NCI-H2081 treated with DMSO at 0.1 percent for 48 hours (cell line): Measurements from ENCODE around the gene HK2.
"Not testable (repeated sequence)": the region's sequence is repeated elsewhere in the genome, so short reads cannot be mapped to it uniquely, and the experiment has no call there.

Experiments
- DNase-seq: peaks from one replicate; lab custom pipeline; 2025; lab: John Stamatoyannopoulos, UW

The HK2 gene

DNA sequence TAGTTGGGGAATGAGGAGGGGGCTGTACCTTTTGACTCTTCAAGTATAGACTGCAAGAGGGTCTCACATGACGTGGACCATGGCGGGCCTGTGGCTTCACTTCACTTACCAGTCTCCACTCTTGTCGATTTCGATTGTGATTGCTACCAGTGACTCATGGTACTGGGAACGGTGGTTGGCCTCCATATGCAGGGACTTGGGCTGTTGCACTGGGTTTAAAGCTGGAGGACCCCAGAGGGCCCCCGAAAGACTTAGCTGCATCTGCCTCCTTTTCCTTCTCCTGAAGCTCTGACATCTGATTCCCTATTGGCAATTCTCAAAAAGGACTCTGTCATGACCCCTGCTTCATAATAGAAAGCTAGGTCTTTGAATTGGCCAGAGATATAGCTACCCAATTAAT is 43.4 kb downstream of the HK2 start:
- DNase-seq, result no peak

DNA sequence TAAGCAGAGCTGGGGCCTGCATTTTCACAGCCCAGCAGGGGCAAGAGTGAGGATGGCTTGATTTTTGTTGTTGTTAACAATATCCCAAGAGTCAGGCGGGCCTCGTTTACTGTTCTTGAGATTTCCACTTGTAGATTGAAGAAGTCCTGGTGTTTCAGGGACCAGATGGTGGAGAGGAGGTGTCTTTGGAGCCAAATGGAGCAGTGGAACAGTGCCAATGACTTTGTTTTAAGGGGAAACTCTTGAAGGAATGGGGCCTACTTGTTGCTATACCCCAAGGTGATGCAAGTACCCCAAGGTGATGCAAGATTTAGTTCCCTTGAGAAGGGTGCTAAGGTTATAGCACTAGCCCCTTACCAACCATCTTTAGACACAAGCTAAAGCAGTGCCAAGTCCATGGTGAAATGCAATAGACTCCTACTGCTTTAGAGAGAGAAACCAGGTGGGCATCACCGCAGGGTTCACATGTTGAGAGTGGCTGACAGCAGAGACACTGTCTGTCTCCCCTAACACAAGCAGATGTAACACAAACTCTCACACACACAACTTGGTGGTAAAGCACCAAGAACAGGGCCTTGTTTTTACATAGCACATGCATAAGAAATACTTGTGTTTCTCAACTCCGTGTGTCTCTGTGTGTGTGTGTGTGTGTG is 44.0 kb downstream of the HK2 start:
- no peak for DNase-seq

DNA sequence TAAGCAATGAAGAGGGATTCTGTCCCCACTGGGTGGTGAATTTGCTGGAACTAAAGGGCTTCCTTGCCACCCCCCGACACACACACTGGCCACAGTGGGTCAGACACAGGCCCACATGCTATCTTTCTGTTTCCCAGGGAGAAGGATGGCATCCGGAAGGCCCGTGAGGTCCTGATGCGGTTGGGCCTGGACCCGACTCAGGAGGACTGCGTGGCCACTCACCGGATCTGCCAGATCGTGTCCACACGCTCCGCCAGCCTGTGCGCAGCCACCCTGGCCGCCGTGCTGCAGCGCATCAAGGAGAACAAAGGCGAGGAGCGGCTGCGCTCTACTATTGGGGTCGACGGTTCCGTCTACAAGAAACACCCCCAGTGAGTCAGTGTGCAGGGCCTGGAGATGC is 44.6 kb downstream of the HK2 start:
- DNase-seq, result no peak

DNA sequence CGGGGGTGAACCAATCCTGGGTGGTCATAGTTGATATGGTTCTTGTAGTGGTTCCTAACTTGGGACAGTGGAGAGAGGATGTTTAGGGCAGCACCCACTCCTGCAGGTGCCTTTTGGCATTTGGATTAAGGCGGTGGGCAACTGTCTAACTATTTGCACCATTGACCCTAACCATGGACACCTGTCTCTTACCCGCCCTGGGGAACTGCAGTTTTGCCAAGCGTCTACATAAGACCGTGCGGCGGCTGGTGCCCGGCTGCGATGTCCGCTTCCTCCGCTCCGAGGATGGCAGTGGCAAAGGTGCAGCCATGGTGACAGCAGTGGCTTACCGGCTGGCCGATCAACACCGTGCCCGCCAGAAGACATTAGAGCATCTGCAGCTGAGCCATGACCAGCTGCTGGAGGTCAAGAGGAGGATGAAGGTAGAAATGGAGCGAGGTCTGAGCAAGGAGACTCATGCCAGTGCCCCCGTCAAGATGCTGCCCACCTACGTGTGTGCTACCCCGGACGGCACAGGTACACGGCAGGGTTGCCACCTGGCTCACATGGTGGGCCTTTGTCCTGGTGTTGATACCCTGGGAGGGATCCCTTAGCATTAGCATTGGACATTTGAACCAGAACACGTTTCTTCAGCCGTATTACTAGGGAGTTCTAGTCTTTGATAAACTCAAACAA is 46.3 kb downstream of the HK2 start:
- DNase-seq, result no peak

DNA sequence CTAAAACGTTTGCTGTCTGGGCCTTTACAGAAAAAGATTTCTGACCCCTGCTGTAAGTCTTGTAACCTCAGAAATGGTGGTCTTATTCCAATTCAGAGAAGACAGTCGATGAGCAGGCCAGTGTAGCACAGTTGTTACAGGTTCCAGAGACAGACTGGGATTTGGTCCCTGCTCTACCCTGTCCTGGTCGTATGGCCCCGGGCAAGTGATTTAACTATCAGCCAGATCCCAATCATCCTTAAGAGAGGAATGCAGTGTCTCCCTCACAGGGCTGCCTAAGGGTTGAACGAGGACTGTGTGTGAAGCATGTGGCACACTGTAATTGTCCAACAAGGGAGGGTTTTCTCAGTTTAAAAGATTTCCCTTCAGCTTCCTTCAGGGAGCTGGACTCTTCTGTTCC is 47.2 kb downstream of the HK2 start:
- DNase-seq, result no peak

DNA sequence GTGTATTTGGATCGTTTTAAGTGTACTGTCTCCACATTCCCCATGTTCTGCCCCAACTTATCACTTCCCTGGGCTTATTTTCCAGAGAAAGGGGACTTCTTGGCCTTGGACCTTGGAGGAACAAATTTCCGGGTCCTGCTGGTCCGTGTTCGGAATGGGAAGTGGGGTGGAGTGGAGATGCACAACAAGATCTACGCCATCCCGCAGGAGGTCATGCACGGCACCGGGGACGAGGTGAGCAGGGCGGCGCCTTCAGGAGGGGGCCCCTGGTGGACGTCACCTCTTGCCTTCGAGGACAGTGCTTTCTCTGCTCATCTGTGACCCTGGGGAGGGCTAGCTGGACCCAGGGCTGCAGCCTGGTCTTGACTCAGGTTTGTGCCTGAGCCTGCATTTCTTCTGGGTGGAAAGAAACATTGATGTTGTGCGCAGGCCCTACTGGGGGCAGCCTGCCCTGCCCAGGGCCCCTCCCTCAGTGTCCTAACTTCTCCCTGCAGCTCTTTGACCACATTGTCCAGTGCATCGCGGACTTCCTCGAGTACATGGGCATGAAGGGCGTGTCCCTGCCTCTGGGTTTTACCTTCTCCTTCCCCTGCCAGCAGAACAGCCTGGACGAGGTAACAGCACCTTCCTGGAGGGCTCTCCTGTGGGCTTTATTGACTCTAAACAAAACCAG is 47.8 kb downstream of the HK2 start:
- no peak for DNase-seq

DNA sequence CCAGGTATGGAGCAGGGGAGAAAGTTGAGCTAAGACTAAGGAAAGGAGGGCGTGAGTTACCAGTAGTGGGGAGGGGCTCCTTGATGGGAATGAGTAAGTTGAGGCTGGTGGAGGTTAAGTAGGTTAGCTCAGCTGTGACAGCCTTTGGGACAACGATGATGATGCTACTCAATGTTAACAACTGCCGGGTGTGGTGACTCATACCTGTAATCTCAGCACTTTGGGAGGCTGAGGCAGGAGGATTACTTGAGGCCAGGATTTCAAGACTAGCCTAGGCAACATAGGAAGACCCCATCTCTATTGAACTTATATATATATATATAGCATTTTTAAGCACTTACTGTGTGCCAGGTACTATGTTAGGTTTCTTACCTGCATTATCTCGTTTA is 48.4 kb downstream of the HK2 start:
- no peak for DNase-seq

DNA sequence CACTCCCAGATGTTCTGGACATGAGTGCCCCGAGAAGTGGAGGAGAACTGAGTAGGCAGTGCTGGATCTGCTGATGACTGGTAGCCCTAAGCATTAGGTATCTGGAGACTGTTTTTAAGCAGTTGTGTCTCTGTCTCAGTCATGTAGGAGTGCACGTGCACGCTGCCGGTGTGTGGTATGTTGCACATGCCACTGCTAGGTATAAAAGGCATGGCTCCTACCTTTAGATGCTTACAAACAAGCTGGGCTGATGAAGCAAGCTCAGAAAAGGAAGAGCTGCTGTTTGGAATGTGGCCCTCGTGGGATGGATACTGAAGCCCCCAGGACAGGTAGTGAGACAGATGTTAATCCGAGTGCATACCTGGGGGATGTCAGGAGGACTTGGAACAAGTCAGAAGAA is 49.1 kb downstream of the HK2 start:
- no peak for DNase-seq

DNA sequence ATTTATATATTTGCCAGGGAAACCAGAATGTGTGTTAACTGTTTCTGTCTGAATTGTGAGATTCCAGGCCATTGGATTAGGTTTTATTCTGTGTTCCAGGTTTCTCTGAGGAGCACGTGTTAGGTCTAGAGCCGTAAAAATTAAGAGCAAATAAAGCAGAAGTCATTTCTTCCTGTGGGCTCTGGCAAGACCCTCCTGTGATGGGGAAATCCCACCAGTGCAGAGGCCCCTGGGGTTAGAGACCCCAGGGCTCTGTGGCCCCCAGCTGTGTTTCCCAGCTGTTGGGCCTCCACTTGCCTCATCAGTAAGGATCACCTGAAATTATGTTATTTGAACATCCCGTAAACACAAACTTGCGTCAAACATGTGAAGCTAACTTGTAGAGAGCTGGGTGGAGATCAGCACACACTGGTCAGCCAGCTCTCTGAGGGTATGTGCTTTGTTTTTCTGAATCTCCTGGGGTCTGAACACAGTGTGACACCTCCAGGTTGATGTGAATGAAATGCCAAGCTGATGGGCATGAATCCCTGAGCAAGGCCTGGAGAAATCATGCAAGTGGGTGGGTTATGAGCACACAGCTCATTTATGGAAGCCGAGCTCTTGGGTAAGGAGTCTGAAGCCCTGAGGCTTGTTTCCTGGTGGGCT is 50.3 kb downstream of the HK2 start:
- DNase-seq, result no peak

DNA sequence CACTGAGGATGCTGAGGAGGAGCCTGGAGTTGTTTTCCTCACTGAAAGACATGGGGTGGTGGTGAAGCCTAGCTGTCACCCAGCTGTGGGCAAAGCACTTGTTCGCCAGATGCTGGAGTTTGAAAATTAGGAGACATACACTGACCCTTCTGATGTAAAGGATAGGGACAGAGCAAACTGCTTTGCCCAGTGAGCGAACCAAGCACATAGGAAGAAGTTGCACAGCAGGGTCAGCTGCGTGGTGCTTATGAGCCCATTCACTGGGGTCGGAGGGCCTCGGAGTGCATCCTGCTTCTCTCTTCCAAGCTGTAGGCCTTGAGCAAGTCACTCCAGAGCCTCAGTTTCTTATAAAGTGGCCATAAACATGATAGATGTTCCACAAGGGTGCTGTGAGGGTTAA is 50.9 kb downstream of the HK2 start:
- DNase-seq, result no peak

DNA sequence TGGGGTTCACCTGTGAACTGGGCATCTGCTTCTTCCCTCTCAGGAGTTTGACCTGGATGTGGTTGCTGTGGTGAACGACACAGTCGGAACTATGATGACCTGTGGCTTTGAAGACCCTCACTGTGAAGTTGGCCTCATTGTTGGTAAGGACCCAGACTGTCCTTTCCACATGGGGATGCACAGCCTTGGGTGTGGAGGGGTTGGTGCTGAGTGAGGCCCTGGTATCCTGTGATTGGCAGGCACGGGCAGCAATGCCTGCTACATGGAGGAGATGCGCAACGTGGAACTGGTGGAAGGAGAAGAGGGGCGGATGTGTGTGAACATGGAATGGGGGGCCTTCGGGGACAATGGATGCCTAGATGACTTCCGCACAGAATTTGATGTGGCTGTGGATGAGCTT is 52.3 kb downstream of the HK2 start:
- no peak for DNase-seq

DNA sequence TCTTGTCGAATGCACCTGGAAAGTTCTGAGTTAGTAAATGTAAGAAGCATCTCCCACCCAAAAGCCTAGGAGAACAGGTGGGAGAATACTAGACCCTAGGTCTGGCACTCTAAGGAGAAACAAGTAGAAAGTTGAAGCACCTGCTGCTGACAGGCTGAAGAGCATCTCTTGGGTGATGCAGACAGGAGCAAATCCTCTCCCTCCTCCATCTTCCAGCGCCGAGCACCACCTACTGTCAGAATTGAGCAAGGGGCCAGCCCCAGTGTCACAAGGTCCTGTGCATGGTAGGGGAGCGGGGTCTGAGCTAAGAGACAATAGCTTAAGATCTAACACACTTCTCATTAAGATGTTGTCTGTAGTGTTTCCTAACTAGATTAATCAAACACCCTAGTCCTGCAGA is 52.9 kb downstream of the HK2 start:
- DNase-seq, result no peak

DNA sequence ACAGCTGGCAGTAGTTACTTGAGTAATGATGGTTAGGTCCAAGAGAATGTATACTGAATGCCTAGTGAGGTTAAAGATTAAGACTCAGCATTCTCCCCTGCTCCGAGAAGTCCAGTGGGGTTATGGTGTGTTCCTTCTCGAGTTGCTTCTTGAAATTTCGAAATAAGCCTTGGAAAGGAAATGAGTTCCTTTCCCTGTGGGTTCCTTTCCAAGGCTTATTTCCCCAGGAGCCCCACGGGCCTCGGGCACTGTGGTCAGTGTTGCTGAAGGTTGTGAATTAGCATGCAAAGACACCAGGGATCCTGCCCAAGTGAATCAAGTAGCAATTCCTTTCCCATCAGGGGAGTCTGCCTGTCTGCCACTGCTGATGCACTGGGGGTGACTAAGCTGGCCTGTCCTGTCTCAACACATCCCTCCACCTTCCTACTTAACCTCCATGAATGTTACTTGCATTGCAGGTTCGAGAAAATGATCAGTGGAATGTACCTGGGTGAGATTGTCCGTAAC is 53.6 kb downstream of the HK2 start:
- no peak for DNase-seq

DNA sequence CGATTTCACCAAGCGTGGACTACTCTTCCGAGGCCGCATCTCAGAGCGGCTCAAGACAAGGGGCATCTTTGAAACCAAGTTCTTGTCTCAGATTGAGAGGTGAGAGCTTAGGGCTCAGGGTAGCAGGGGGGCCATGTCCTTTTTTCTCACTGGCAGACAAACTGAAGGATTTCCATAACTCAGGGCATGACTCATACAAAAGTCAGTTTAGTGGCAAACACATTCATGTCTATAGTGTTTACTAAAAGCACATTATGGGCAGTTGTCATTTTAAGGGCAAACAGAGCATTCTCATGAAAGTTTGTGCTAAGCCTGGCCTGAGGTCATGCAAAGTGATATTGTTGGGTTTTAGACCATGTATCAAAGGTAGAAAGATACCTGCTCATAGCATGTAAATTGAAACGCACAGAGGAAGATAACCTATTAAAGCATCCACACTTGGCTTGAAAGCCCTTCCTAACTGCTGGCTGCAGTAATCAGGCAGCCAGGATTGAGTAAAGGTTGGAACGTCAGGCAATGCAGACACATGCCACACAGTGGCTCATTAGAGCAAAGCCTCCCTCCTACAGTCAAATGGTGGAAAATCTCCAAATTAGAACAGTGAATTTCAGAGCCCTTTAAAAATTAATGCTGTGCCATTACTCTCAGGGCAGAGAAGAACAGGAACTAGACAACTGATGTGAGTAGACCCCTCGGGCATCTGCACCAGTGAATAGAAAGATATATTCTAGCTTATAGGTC is 54.2 kb downstream of the HK2 start:
- DNase-seq, result no peak

DNA sequence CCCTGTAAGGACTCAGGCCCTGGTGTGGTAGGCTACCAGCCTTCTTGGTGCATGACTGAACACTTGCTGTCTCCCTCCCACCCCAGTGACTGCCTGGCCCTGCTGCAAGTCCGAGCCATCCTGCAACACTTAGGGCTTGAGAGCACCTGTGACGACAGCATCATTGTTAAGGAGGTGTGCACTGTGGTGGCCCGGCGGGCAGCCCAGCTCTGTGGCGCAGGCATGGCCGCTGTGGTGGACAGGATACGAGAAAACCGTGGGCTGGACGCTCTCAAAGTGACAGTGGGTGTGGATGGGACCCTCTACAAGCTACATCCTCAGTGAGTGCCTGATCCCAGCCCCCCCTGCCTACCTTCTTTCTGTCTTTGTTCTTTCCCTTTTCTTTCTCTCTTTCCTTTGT is 55.2 kb downstream of the HK2 start:
- DNase-seq, result no peak

DNA sequence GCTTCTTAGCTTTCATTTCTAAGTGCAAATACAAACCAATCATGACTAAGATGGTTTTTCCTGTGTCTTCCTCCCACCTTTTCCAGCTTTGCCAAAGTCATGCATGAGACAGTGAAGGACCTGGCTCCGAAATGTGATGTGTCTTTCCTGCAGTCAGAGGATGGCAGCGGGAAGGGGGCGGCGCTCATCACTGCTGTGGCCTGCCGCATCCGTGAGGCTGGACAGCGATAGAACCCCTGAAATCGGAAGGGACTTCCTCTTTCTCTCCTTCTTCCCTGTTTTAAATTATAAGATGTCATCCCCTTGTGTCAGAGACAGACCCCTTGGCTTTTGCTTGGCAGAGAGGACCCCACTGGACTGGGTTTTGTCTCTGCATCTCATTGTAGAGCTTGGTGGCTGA is 56.8 kb downstream of the HK2 start:
- no peak for DNase-seq

DNA sequence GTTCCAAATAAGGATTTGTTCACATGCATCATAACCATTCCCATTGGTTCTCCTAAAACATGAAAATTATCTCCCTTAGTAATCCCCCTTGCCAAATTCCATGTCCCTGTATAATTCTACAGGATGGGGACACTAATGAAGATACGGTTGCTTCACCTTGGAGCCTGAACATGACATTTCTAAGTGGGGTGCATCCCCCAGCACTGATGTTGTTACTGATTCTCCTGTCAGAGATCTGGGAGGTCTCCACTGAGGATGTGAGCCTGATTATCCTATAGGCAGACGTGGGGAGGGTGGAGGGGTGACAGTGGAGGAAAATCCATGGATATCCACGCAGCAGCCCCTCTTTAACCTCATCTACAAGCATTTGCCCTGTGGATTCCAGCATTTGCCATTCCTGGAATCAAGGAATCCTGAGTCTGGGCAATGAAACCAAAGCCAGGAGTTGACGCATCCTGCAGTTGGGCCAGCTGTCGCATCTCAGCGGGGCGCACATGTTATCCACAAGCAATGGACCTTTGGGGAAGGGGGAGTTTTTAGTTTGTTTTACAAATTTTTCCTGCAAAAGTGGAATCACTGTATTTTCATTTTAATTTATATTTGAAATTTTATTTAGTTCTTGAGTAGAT is 57.3 kb downstream of the HK2 start:
- no peak for DNase-seq

DNA sequence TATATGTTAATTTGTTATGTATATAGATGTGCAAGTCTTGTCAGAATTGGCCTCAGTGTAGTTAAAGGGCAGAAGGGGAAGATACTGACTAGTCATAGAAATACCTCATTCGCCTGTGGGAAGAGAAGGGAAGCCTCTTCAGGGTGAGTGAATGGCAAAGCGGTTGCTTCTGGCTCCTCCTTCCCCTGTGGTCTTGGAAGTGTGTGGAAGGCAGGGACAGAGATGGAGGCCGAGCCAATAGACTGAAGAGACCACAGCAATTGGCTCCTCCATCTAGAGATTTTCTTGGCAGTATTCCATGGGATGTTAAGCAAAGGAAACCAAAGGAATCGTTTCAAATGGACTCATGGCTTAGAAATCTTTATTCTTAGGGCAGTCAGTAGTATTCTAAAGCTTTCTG is 57.9 kb downstream of the HK2 start:
- DNase-seq, result not testable (repeated sequence)

DNA sequence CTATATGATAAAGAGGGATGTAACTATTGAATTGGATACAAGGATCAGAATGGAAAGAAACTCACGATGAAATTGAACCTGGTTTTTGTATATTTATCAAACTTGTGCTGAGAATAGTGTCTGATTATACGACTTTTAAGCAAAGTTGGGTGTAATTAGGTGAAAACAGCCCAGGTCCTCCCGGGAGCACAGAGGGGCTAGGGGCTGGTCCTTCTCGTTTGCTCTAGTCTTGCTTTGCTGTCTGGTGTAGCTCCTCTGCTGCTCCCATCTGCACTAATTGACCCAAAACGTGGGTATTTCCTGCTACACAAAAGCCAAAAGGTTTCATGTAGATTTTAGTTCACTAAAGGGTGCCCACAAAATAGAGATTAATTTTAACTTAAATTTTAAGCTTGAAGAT is 58.7 kb downstream of the HK2 start:
- no peak for DNase-seq

DNA sequence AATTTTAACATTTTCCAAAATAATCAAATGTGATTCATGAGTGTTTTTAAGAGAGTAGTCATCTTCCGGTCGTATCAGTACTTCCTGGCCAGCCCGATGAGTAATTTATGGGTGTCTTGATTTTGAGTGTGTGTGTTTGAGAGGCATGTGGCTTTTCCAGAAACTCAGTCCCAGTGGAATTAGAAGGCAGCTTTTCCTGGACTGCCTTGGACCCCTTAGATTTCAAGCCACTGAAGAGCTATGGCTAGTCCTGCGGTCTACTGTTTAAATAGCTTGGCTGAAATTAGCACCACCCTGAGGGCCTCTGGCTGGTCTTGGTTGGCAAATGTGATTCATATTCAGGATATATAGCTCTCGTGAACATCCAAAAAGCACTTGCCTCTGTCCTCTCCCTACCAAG is 59.4 kb downstream of the HK2 start:
- DNase-seq, result no peak

DNA sequence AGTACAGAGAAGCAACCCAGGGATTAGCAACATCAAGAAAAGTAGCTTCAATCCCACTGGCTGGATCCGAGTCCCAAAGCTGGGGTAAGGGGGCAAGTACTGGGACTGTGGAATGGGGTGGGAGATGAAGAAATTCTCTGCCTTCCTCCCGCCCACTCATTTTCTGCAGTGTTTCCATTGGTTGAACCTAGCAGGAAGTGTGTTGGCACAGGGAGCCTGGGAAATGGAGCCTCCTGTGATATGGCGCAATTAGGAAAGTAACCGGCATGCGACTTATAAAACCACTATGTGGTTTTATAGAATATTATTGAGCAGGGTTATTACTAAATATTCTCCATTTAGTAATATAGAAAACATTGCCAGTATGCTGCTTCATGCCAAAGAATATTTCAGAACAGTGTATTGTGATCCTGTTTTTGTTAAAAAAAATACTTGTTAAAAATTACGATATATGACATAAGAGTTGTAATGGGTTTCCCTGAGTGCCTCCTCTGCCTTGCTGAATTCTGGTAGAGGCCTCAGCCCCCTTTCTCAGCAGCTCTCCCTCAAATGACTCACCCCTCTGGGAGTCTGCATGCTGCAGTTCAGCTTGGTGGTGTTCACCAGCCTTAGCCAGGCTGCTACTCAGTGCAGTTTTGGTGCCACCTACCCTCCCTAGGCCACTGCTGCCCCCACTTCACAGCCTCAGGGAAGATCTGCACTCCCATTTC is 60.5 kb downstream of the HK2 start:
- DNase-seq, result no peak
